OCI-LY7 (cell line): Measurements from ENCODE around the gene NR5A1. TPM values are rescaled to one million over a fixed set of nuclear protein-coding genes. Genes with fewer than 3 reads are reported as not detected.

Experiments
- BruUV-seq: library from RNA; stranded (reverse); fragments of 400-500 nt; replicated peaks from 2 replicates; lab custom pipeline; 2021; lab: Mats Ljungman, UMichigan
- CTCF ChIA-PET: fragments of 300-600 bp; sonication (Branson Sonifier 250); formaldehyde crosslinking; loops from one replicate; lab custom pipeline; 2022; ENCODE audit warnings: antibody characterized with exemption; ENCODE audit not compliant: unreplicated experiment; lab: Charles Lee
- POLR2A ChIA-PET: fragments of 300-600 bp; sonication (Branson Sonifier 250); formaldehyde crosslinking; loops from one replicate; lab custom pipeline; 2022; ENCODE audit warnings: antibody characterized with exemption; lab: Charles Lee
- DNase-seq: peaks from one replicate; pipeline ENCODE4 v3.0.0-alpha.2; 2015; ENCODE audit warnings: low spot score
- H2AFZ ChIP-seq: fragments of 200-600 bp; sonication (generic), shearing (Covaris generic); 2 replicates; pipeline ENCODE4 v1.6.1; 2014; ENCODE audit warnings: mild to moderate bottlenecking, antibody characterized with exemption, low read length, moderate library complexity
- H3K27ac ChIP-seq: fragments of 200-600 bp; sonication (generic); 2 replicates; pipeline ENCODE4 v1.5.1; 2014; ENCODE audit warnings: mixed run types, low read depth, mild to moderate bottlenecking, moderate library complexity, low read length, inconsistent platforms; ENCODE audit not compliant: poor library complexity, severe bottlenecking
- H3K36me3 ChIP-seq: fragments of 200-600 bp; sonication (generic); 2 replicates; pipeline ENCODE4 v1.6.1; 2014; ENCODE audit warnings: mild to moderate bottlenecking, antibody characterized with exemption, low read length, moderate library complexity, mixed read lengths; ENCODE audit not compliant: insufficient read depth
- H3K4me1 ChIP-seq: fragments of 200-600 bp; sonication (generic); 2 replicates; pipeline ENCODE4 v1.5.1; 2014; ENCODE audit warnings: mild to moderate bottlenecking, low read length; ENCODE audit not compliant: insufficient read depth, poor library complexity, severe bottlenecking
- H3K4me2 ChIP-seq: fragments of 200-600 bp; sonication (generic); 2 replicates; pipeline ENCODE4 v1.6.1; 2014; ENCODE audit warnings: mild to moderate bottlenecking, low read length
- H3K4me3 ChIP-seq: fragments of 200-600 bp; sonication (generic); 2 replicates; pipeline ENCODE4 v1.5.1; 2014; ENCODE audit warnings: mild to moderate bottlenecking, low read depth, low read length; ENCODE audit not compliant: poor library complexity, severe bottlenecking
- H3K79me2 ChIP-seq: fragments of 200-600 bp; sonication (generic); 2 replicates; pipeline ENCODE4 v1.6.1; 2016; ENCODE audit warnings: low read depth, mild to moderate bottlenecking, low read length, moderate library complexity, mixed read lengths; ENCODE audit not compliant: insufficient read depth
- H3K9me2 ChIP-seq: fragments of 200-600 bp; sonication (generic); 2 replicates; pipeline ENCODE4 v1.6.1; 2016; ENCODE audit warnings: mild to moderate bottlenecking, low read length, mixed read lengths; ENCODE audit not compliant: insufficient read depth
- H3K9me3 ChIP-seq: fragments of 200-600 bp; sonication (generic); 2 replicates; pipeline ENCODE4 v1.6.1; 2014; ENCODE audit warnings: mild to moderate bottlenecking, mixed run types, low read length, mixed read lengths
- H4K20me1 ChIP-seq: fragments of 200-600 bp; sonication (generic); 2 replicates; pipeline ENCODE4 v1.6.1; 2014; ENCODE audit warnings: mild to moderate bottlenecking, antibody characterized with exemption, low read length, moderate library complexity, mixed read lengths; ENCODE audit not compliant: insufficient read depth
- CTCF ChIP-seq: fragments of 200-600 bp; sonication (generic); conservative IDR thresholded peaks from 2 replicates; pipeline ENCODE4 v1.5.1; 2014; ENCODE audit warnings: mild to moderate bottlenecking, antibody characterized with exemption, low read length, moderate library complexity, mixed read lengths
- EZH2phosphoT487 ChIP-seq: fragments of 200-600 bp; sonication (generic); IDR thresholded peaks from 2 replicates; pipeline ENCODE4 v1.6.1; 2018; ENCODE audit warnings: low read depth, borderline replicate concordance, mild to moderate bottlenecking, mixed run types, antibody characterized with exemption, low read length, moderate library complexity, mixed read lengths
- intact Hi-C: fragments of 100-400 bp; cut with micrococcal nuclease; formaldehyde crosslinking; loops from one replicate; pipeline ENCODE4 v1.10.0; 2022; ENCODE audit not compliant: unreplicated experiment
- total RNA-seq, 2 experiments: library from RNA; depleted of rRNA in 1 of 2; stranded (reverse); fragments of >200 nt in 1 of 2; shearing (Covaris generic) in 1 of 2; gene quantifications; 2 replicates each; pipeline ENCODE4 v1.2.3, GENCODE V29; 2014 to 2022

Gene NR5A1
- total RNA-seq, 2 experiments from 2014 or later, result not detected

GRCh38 chr9:124475868-124476690, 31.1 kb downstream of the NR5A1 start:
- intact Hi-C loops, result no loop called here
- TF ChIP-seq EZH2phosphoT487 (no peak), CTCF (no peak)
- no peak overlapping the region for H3K4me3 ChIP-seq
- CTCF ChIA-PET, result no interaction called here
- no peaks in the 10 kb centered on the region for H4K20me1 ChIP-seq
- no peaks in the 10 kb centered on the region for H3K9me2 ChIP-seq
- H3K27ac ChIP-seq, result no peak overlapping the region
- H3K9me3 ChIP-seq, result no peaks in the 10 kb centered on the region
- POLR2A ChIA-PET, result no interaction called here
- no peak overlapping the region for H3K4me2 ChIP-seq
- no peak for DNase-seq
- H3K79me2 ChIP-seq, result no peaks in the 10 kb centered on the region
- H2AFZ ChIP-seq, result no peak overlapping the region
- peaks cover 15% of the 10 kb centered on the region for H3K4me1 ChIP-seq
- no TSS peak for BruUV-seq
- H3K36me3 ChIP-seq, result no peaks in the 10 kb centered on the region

GRCh38 chr9:124475158-124475867, 31.9 kb downstream of the NR5A1 start:
- Histone ChIP-seq H3K27ac (no peak overlapping the region), H3K4me1 (peaks cover 13% of the 10 kb centered on the region), H3K79me2 (no peaks in the 10 kb centered on the region), H3K9me2 (no peaks in the 10 kb centered on the region), H3K36me3 (no peaks in the 10 kb centered on the region), H3K4me2 (no peak overlapping the region), H3K9me3 (no peaks in the 10 kb centered on the region), H3K4me3 (no peak overlapping the region), H2AFZ (no peak overlapping the region), H4K20me1 (no peaks in the 10 kb centered on the region)
- TF ChIP-seq CTCF (peak; percentile 39; the same call in 1 of the 2 replicates), EZH2phosphoT487 (no peak)
- intact Hi-C loops, result no loop called here
- POLR2A ChIA-PET, result no interaction called here
- no peak for DNase-seq
- BruUV-seq, result no TSS peak
- CTCF ChIA-PET, result no interaction called here
